GM19395 (cell line): ENCODE results near the gene ABCE1.

Experiments used
- ATAC-seq: cut with Tn5 transposase; IDR thresholded peaks from one replicate; pipeline ENCODE4 v1.9.1; 2021; ENCODE audit warnings: mild to moderate bottlenecking, moderate library complexity; ENCODE audit not compliant: unreplicated experiment

ABCE1 gene

DNA sequence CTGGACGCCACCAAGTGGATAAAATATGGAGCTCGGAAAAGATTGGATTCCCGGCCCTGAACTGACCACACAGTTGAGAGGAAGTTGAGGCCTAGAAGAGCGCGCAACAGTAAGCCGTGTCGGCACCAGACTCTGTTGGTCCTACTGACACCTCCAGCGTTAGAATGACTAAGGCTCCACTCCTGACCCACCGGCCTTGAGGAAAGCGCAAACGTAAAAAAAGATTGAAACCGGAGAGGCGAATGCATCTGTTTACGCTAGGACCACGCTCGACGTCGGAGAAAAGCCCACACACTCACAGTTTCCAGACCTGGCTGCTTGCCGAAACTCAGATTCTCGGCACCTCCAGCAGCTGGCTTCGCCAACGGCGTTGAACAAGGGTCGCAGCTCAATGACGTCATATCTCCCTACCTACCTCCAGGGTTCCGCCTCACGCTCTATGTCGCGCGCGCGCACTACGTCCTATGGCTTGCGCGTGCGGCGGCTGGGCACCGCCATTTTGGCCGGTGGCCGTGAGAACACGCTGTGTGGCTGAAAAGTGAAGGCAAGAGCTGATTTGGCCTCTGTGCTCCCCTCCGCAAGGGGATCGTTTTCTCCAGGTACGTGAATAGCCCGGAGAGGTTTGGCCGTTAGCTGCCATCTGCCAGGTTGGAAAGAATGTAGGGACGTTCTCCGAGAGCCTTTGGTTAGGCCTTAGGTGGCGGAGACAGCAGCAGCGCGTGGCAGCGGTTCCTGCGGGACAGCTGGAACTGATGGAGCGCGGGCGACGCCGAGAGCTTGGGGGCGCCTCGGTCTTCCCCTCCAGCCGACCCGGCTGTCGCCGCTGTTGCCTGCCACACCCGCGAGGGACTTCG is at the start of gene ABCE1, which contains the start of gene ANAPC10:
Gene ABCE1 (plus strand): TSS at position 491 of the 854 bp plus-strand sequence. CDS start 6,102 bp downstream, outside the sequence.
Gene ANAPC10 (minus strand): TSS at position 376 of the 854 bp plus-strand sequence. CDS start 2,097 bp downstream, outside the sequence.
- peak; percentile 83 for ATAC-seq

DNA sequence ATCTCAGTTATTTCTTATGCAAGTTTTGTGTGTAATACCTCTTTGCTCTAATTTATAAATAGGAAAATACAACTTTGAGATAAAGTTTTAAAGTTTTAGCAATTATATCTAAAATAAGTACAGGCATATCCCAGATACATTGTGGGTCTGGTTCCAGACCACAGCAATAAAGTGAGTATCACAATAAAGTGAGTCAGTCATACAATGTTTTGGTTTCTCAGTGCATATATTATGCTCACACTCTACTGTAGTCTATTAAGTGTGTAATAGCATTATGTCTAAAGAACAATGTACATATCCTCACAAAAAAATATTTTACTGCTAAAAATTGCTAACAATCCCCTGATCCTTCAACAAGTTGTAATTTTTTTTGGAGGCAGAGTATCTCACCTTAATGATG is 49.3 kb upstream of the ABCE1 start:
- no peak for ATAC-seq

DNA sequence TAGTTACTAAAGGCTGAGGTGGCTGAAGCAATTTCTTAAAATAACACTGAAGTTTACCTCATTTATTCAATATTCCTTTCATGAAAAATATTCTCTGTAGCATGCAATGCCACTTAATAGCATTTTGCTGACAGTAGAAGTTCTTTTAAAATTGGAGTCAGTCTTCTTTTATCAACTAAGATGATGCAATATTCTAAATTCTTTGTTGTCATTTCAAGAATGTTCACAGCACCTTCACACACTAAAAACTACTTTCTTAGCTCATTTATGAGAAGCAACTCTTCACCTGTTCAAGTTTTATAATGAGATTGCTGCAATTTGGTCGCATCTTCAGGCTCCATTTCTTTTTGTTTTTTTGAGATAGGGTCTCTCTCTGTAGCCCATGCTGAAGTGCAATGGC is 48.9 kb upstream of the ABCE1 start:
- ATAC-seq = no peak

DNA sequence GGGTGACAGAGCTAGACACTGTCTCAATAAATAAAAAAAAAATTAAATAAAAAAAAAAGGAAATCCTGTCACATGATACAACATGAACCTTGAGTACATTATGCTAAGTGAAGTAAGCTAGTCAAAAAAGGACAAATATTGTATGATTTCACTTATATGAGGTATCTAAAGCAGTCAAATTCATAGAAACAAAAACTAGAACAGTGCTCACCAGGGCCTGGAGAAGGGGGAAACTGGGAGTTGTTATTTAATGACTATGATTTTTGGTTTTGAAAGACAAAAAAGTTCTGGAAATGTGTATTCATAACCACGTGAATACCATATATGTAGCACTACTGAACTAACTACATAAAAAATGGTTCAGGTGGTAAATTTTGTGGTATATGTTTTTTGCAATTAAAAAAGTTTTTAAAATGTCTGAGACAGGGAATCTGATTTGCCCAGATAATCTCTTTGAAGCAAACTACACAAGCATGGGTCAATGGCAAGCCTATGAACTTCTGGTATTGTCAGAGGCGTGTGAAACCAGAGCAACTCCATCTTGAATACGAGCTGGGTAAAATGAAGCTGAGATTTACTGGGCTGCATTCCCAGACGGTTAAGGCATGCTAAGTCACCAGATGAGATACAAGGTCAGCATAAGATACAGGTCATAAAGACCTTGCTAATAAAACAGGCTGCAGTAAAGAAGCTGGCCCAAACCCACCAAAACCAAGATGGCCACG is 42.4 kb upstream of the ABCE1 start:
- ATAC-seq = no peak

DNA sequence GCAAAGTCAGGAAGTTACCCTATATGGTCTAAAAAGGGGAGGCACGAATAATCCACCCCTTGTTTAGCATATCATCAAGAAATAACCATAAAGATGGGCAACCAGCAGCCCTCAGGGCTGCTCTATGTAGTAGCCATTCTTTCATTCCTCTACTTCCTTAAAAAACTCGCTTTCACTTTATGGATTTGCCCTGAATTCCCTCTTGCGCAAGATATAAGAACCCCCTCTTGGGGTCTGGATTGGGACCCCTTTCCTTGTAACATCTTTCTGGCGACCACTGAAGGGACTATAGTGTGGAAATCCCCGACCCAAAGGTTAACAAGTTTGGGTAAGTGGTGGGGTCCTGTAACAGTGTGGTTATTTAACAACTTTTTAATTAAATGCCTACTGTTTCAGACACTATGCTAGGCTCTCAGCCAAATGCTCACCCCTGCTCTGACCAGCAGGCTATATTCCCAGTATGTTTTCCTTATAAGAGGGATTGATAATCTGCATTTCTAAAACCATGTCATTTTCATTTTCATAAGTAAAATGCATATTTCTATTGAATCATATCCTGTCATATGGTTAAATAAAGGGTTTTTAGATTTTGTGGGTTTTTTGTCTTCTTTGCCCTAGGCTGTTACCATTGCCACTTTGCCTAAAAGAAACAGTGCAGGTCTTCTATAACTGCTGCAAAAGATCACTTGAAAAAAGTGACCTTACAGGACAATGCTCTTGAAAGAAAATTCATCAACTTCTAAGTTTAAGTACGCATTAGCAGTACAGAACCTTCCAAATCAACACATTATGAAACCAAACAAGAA is 41.6 kb upstream of the ABCE1 start:
- no peak for ATAC-seq

DNA sequence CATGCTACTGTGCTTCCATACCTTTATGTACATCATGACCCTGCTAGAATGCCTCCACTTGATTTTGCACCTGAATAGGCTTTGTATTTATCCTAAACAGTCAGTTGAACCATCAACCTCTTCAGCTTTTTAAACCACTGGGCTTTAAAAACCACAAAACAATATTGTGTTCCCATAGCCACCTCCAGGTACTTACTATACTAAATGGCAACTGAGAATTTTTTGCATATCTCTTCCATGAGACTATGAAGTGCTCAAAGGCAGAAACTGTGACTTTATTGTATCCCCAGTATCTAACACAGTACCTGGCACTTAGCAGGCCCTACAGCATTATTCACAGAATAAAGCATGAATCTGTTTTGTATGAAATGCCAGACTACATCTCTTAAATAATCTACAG is 39.9 kb upstream of the ABCE1 start:
- ATAC-seq = no peak

DNA sequence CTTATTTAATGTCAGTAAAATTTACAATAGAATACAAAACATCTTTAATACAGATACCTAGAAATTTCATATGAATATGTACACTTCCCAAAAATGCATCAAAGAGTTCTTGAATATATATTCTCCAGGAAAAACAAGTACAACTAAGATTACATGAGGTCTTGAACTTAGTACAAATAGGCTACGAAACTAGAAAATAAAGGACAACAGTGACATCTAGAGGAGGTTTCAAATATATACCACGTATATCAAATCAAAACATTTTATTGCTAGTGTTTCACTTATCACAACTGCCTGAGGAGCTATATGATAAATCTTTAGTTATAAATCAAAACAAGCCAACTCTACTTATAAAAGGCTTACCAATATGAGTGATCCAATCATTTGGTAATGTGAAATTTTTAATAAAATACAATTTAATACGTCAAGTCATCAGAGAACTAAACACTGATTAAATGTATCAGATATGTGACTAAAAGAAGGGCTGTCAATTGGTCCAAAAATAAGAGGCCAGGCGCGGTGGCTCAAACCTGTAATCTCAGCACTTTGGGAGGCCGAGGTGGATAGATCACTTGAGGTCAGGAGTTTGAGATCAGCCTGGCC is 36.7 kb upstream of the ABCE1 start:
- ATAC-seq = peak; percentile 87

DNA sequence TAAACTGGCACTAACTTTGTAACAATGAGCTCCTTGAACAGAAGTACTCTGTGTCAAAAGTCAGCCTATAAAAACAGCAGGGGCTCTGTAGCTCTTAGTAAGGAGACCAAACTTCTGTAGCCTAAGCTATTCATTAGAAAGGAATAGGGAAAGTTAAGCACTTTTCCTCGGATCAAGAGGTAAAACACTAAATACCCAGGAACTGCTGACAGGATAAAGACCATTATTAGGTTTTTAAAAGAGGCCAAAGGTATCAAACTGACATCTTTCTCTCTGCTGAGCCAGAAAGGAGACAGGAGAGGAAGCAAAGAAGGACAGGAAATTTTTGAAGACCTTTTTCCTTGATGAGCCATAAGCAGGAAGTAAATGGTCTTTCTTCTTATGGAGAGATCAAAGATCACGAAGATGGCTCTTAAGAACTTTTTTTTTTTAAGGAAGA is 32.0 kb upstream of the ABCE1 start:
- ATAC-seq = no peak

DNA sequence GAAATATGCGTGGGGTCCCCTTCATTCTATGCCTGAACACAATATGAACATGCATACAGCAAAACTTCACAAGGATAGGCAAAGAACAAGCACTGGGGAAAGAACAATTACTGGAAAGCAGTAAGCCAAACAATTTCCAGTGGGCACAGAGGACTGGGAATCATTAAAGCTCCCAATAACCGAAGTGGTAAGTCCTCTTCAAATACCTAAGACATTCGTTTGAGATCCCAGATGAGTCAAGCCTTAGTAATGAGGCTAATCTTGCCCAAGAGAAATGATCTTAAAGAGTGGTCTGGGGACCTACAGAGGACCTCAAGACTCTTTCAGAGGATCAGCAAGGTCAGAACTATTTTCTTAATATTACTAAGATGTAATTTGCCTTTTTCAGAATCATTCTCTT is 28.8 kb upstream of the ABCE1 start:
- no peak for ATAC-seq

DNA sequence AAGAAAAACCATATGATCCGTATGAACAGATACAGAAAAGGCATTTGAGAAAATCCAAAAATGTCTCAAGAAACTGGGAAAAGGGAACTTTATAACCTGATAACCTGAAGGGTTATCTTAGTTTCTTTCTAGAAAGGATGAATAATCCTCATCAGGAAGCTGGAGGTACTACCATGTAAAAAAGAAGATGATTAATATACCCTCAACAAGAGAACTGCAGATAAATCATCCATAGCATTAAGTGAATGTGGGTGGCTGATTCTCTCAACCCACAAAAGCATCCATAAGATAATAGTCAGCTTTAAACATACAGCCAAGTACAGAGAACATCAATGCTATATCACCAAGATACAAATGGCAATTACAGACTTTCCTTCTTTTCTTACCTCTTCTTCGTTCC is 26.6 kb upstream of the ABCE1 start:
- no peak for ATAC-seq

DNA sequence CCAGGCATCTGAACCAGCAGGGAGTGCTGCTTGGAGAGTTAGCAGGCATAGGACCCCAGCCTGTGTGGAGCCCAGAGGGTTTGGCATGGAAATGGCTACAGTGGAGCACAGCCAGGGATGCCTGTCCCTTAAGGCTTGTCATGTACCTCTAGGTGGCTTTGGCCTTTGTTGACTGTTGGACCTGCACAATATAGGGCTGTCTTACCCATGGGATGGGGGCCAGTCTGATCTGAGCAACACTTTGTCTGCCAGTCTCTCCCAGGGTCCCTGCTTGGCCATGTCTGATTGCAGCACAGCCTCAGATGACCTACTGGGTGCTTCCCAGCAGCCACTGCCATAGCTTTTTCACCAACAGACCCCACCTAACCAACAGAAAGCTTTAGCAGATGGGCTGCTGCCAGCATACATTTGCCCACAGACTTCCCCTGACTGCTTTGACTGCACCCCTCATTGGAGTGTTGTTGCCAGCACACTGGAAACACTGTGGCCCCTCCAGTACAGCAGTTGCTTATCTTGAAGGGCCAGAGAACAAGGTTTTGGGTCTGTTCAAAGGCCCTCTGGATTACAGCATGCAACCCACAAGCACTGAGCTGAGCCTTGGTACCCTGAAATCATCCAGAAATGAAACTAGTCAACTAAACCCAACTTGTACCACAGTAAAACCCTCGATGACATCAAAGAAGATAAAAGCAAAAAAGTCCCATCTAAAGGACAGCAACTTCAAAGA is 22.2 kb upstream of the ABCE1 start:
- no peak for ATAC-seq

DNA sequence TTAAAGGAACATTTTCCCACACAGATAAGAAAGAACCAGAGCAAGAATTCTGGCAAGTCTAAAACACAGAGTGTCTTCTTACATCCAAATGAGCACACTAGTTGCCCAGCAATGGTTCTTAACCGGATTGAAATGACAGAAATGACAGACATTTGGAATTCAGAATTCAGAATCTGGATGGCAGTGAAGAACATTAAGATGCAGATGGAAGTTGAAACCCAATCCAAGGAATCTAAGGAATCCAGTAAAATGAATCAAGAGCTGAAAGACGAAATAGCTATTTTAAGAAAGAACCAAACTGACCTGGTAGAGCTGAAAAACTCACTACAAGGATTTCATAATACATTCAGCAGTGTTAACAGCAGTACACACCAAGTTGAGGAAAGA is 21.6 kb upstream of the ABCE1 start:
- no peak for ATAC-seq

DNA sequence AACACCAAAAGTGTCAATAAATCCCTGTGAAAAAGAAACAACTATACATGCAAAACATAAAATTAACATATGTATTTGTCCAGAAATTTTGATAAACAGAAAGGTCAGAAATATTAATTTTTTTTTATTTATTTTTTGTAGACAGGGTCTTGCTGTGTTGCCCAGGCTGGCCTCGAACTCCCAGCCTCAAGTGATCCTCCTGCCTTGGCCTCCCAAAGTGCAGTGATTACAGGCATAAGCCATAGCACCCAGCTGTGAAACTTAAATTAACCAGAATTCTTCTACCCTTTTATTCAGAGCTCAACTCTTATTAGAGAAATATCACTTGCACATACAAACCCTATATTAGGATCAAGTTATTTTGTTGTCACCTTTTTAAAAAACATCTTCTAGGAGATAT is 16.4 kb upstream of the ABCE1 start:
- no peak for ATAC-seq

DNA sequence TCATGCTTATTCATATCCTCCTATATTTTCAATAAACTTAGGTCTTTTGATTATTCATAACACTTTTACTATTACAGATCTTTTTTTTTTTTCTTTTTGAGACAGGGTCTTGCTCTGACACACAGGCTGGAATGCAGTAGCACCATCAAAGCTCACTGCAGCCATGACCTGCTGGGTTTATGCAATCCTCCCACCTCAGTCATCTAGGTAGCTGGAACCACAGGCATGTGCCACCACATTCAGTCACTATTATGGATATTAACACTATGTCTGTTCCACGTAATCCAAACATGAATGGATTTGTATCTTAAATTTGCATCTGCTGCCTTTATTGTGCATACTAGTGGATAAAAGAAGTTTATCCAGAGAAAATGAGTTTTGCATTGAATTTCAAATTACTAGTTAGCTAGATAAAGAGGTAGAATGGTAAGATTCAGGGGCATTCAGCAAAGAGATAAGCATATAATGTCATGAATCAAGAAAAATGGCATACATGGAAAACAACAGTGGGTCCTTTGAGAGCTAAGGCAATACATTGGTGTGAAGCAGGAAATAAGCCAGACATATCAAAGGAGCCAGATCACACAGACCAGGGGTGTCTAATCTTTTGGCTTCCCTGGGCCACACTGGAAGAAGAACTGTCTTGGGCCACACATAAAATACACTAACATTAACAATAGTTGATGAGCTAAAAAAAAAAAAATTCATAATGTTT is 14.1 kb upstream of the ABCE1 start:
- ATAC-seq = no peak

DNA sequence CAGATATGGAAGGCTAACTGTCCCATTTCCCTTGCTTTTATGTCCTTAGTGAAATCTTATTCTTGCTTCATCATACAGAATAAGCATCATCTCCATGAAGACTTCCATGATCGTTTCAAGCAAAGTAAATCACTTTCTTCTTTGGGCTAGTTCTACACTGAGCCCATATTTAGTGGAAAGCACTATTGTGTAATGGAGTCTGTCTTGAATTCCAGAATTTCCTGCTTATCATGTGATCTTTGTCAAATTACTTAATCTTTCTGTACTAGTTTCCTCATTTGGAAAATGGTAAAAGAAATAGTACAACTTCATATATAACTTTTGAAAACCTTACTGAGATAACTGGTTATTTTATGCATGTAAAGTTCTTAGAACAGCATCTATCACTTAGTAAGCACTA is 7.7 kb upstream of the ABCE1 start:
- no peak for ATAC-seq

DNA sequence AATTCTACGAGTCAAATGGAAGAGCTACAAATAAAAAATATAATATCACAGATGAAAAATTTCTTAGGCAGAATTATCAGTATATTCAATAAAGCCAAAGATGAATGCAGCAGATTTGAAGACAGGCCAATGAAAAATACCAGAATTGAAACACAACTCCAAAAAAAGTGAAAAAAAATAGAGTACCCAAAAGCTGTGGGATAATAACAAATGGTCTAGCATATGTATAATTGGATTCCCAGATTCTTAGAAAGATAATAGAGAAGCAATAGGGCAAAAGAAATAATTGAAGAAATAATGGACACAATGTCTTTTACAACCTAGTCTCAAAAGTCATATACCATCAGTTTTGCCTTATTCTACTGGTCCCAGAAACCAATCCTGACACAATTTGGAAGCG is 4.5 kb upstream of the ABCE1 start:
- no peak for ATAC-seq

DNA sequence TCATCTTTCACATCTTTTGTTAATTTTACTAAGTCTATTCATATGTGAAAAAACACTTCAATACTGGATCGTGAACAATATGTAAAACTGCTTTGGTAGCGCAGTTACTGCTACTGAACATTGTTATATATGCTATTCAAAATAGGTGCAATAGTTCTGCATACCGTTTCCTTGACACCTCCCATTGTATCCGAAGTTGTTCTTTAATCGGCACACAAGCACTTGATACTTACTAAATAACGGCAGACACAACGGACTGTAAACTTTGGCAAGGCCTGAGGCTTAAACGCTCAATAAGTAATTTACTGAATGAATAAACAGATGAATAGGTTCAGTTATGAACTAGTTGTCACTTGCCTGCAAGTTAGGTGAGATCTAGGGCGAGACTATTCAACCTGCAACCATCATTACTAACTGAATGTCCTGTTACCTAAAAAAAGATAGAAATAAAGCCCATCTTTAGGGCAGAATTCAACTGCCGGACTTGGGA is 735 bp upstream of the ABCE1 start:
- ATAC-seq = peak; percentile 7

DNA sequence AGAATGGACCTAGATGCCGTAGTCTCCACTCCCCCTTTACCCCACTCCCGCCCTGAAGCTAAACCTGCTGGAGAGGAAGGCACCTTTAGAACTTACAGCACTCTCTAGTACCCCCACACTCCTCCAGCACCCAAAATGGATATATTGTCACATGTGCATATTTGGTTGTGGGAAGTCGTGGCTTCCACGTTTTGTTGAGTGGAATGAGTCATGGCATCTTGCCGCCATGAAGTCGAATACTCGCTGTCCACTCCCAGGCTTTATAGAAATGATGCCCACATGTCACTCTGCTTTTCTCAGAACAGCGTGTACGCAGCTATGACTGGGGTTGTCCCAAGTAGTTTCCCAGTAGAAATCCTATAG is 545 bp downstream of the ABCE1 start:
- ATAC-seq = peak; percentile 29

DNA sequence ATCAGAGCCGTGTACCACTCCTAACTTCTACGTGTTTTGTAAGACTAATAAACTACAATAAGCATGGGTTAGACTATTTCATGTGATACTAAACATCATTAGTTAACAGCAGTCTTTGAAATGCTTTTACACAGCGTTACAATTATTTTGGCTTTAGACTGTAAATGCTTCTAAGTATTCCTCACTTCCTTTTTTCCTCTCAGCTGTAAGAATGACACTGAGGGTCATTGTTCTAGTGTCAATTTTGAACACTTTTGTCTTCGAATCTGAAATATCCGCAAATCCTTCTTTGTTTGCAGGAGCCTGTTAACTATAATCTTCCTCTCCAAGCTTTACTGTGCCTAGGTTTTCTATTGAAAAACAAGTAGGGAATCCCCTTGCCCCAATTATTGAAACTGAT is 1.5 kb downstream of the ABCE1 start:
- ATAC-seq = no peak
